OCI-LY7 (cell line): ENCODE measurements around the gene NEDD4. TPM values are rescaled to one million over a fixed set of nuclear protein-coding genes. Genes with fewer than 3 reads are reported as not detected.

Experiments
- BruUV-seq: library from RNA; stranded (reverse); fragments of 400-500 nt; replicated peaks from 2 replicates; lab custom pipeline; 2021; lab: Mats Ljungman, UMichigan
- CTCF ChIA-PET: fragments of 300-600 bp; sonication (Branson Sonifier 250); formaldehyde crosslinking; loops from one replicate; lab custom pipeline; 2022; ENCODE audit warnings: antibody characterized with exemption; ENCODE audit not compliant: unreplicated experiment; lab: Charles Lee
- POLR2A ChIA-PET: fragments of 300-600 bp; sonication (Branson Sonifier 250); formaldehyde crosslinking; loops from one replicate; lab custom pipeline; 2022; ENCODE audit warnings: antibody characterized with exemption; lab: Charles Lee
- DNase-seq: peaks from one replicate; pipeline ENCODE4 v3.0.0-alpha.2; 2015; ENCODE audit warnings: low spot score
- H2AFZ ChIP-seq: fragments of 200-600 bp; sonication (generic), shearing (Covaris generic); 2 replicates; pipeline ENCODE4 v1.6.1; 2014; ENCODE audit warnings: mild to moderate bottlenecking, antibody characterized with exemption, low read length, moderate library complexity
- H3K27ac ChIP-seq: fragments of 200-600 bp; sonication (generic); 2 replicates; pipeline ENCODE4 v1.5.1; 2014; ENCODE audit warnings: mixed run types, low read depth, mild to moderate bottlenecking, moderate library complexity, low read length, inconsistent platforms; ENCODE audit not compliant: poor library complexity, severe bottlenecking
- H3K36me3 ChIP-seq: fragments of 200-600 bp; sonication (generic); 2 replicates; pipeline ENCODE4 v1.6.1; 2014; ENCODE audit warnings: mild to moderate bottlenecking, antibody characterized with exemption, low read length, moderate library complexity, mixed read lengths; ENCODE audit not compliant: insufficient read depth
- H3K4me1 ChIP-seq: fragments of 200-600 bp; sonication (generic); 2 replicates; pipeline ENCODE4 v1.5.1; 2014; ENCODE audit warnings: mild to moderate bottlenecking, low read length; ENCODE audit not compliant: insufficient read depth, poor library complexity, severe bottlenecking
- H3K4me2 ChIP-seq: fragments of 200-600 bp; sonication (generic); 2 replicates; pipeline ENCODE4 v1.6.1; 2014; ENCODE audit warnings: mild to moderate bottlenecking, low read length
- H3K4me3 ChIP-seq: fragments of 200-600 bp; sonication (generic); 2 replicates; pipeline ENCODE4 v1.5.1; 2014; ENCODE audit warnings: mild to moderate bottlenecking, low read depth, low read length; ENCODE audit not compliant: poor library complexity, severe bottlenecking
- H3K79me2 ChIP-seq: fragments of 200-600 bp; sonication (generic); 2 replicates; pipeline ENCODE4 v1.6.1; 2016; ENCODE audit warnings: low read depth, mild to moderate bottlenecking, low read length, moderate library complexity, mixed read lengths; ENCODE audit not compliant: insufficient read depth
- H3K9me2 ChIP-seq: fragments of 200-600 bp; sonication (generic); 2 replicates; pipeline ENCODE4 v1.6.1; 2016; ENCODE audit warnings: mild to moderate bottlenecking, low read length, mixed read lengths; ENCODE audit not compliant: insufficient read depth
- H3K9me3 ChIP-seq: fragments of 200-600 bp; sonication (generic); 2 replicates; pipeline ENCODE4 v1.6.1; 2014; ENCODE audit warnings: mild to moderate bottlenecking, mixed run types, low read length, mixed read lengths
- H4K20me1 ChIP-seq: fragments of 200-600 bp; sonication (generic); 2 replicates; pipeline ENCODE4 v1.6.1; 2014; ENCODE audit warnings: mild to moderate bottlenecking, antibody characterized with exemption, low read length, moderate library complexity, mixed read lengths; ENCODE audit not compliant: insufficient read depth
- CTCF ChIP-seq: fragments of 200-600 bp; sonication (generic); conservative IDR thresholded peaks from 2 replicates; pipeline ENCODE4 v1.5.1; 2014; ENCODE audit warnings: mild to moderate bottlenecking, antibody characterized with exemption, low read length, moderate library complexity, mixed read lengths
- EZH2phosphoT487 ChIP-seq: fragments of 200-600 bp; sonication (generic); IDR thresholded peaks from 2 replicates; pipeline ENCODE4 v1.6.1; 2018; ENCODE audit warnings: low read depth, borderline replicate concordance, mild to moderate bottlenecking, mixed run types, antibody characterized with exemption, low read length, moderate library complexity, mixed read lengths
- intact Hi-C: fragments of 100-400 bp; cut with micrococcal nuclease; formaldehyde crosslinking; loops from one replicate; pipeline ENCODE4 v1.10.0; 2022; ENCODE audit not compliant: unreplicated experiment
- total RNA-seq, 2 experiments: library from RNA; depleted of rRNA in 1 of 2; stranded (reverse); fragments of >200 nt in 1 of 2; shearing (Covaris generic) in 1 of 2; gene quantifications; 2 replicates each; pipeline ENCODE4 v1.2.3, GENCODE V29; 2014 to 2022

NEDD4 gene
- total RNA-seq, 2 experiments from 2014 or later, result 4.8 to 12.7 TPM

- no peak overlapping the region for H3K4me2 ChIP-seq
- H3K4me1 ChIP-seq, result no peaks in the 10 kb centered on the region
- H3K36me3 ChIP-seq, result no peaks in the 10 kb centered on the region
- no peaks in the 10 kb centered on the region for H3K9me2 ChIP-seq
- intact Hi-C loops, result no loop called here
- CTCF ChIA-PET, result no interaction called here
- no TSS peak for BruUV-seq
- no peak for TF ChIP-seq EZH2phosphoT487
- TF ChIP-seq CTCF, result no peak
- H2AFZ ChIP-seq, result no peak overlapping the region
- H3K9me3 ChIP-seq, result no peaks in the 10 kb centered on the region
- H4K20me1 ChIP-seq, result no peaks in the 10 kb centered on the region
- no peak for DNase-seq
- H3K27ac ChIP-seq, result no peak overlapping the region
- H3K4me3 ChIP-seq, result no peak overlapping the region
- no peaks in the 10 kb centered on the region for H3K79me2 ChIP-seq
- POLR2A ChIA-PET, result interaction anchor here (0.6 kb wide), 1 partner anchor 379 kb away, joined by 4 read pairs; no protein-coding TSS in a partner anchor
Observed at GRCh38 chr15:55969582-55969981, 23.8 kb downstream of the NEDD4 start.

DNA sequence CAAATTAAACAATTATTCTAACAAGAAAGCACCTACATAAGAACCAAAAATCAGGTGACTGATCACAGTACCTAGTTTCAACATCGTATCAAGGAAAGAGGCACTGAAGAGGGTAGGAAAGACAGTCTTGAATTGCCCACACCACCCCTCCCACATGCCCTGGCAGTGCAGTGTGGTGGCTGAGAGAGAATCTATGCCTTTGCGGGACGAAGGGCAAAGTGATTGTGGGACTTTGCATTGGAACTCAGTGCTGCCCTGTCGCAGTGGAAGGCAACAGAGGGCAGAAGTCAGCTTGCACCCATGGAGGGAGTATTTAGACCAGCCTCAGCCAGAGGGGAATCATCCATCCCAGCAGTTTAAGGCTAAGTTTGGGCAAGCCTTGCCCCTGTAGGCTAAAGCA, 24.5 kb downstream of the NEDD4 start:
- BruUV-seq, result no TSS peak
- H3K27ac ChIP-seq, result no peak overlapping the region
- no peaks in the 10 kb centered on the region for H3K4me1 ChIP-seq
- H3K36me3 ChIP-seq, result no peaks in the 10 kb centered on the region
- no peak overlapping the region for H2AFZ ChIP-seq
- H3K4me3 ChIP-seq, result no peak overlapping the region
- H3K79me2 ChIP-seq, result no peaks in the 10 kb centered on the region
- ChIA-PET POLR2A (no interaction called here), CTCF (no interaction called here)
- no peak for TF ChIP-seq EZH2phosphoT487
- TF ChIP-seq CTCF, result no peak
- no peaks in the 10 kb centered on the region for H4K20me1 ChIP-seq
- no peak for DNase-seq
- H3K9me3 ChIP-seq, result no peaks in the 10 kb centered on the region
- H3K9me2 ChIP-seq, result no peaks in the 10 kb centered on the region
- H3K4me2 ChIP-seq, result no peak overlapping the region
- intact Hi-C loops, result no loop called here

DNA sequence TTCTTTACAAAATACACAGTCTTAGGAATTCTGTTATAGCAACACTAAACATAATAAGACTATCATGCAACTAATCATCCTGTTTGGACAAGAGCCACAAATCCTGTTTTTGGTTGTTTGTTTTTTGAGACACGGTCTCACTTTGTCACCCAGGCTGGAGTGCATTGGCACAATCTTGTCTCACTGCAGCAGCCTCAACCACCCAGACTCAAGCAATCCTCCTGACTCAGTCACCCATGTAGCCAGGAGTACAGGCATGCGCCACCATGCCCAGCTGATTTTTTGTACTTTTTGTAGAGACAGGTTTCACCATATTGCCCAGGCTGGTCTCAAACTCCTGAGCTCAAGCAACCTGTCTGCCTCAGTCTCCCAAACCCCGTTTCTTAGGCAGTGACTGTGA, 28.3 kb downstream of the NEDD4 start:
- Histone ChIP-seq H2AFZ (no peak overlapping the region), H3K9me3 (no peaks in the 10 kb centered on the region), H3K4me3 (no peak overlapping the region), H4K20me1 (no peaks in the 10 kb centered on the region), H3K36me3 (no peaks in the 10 kb centered on the region), H3K9me2 (no peaks in the 10 kb centered on the region), H3K4me2 (no peak overlapping the region), H3K4me1 (no peaks in the 10 kb centered on the region), H3K79me2 (no peaks in the 10 kb centered on the region), H3K27ac (no peak overlapping the region)
- no peak for TF ChIP-seq EZH2phosphoT487
- TF ChIP-seq CTCF, result no peak
- POLR2A ChIA-PET, result no interaction called here
- CTCF ChIA-PET, result no interaction called here
- no TSS peak for BruUV-seq
- intact Hi-C loops, result no loop called here
- no peak for DNase-seq
